Adipocyte (in vitro differentiated cells): ENCODE results near the gene SGTB.
A peak's percentile ranks its signal among the peaks of the same experiment; 100 is the strongest.

Experiments used
- DNase-seq: peaks from one replicate; pipeline ENCODE4 v3.0.0-alpha.2; 2015; ENCODE audit warnings: low read depth
- H3K27me3 ChIP-seq: replicated peaks from 2 replicates; pipeline ENCODE4 v1.7.0; 2013; ENCODE audit warnings: mild to moderate bottlenecking, low read length, moderate library complexity; ENCODE audit not compliant: control insufficient read depth, insufficient read depth
- H3K36me3 ChIP-seq: 2 replicates; pipeline ENCODE4 v1.7.0; 2013; ENCODE audit warnings: low read length, mild to moderate bottlenecking, moderate library complexity; ENCODE audit not compliant: control insufficient read depth, insufficient read depth, severe bottlenecking
- H3K4me1 ChIP-seq: 2 replicates; pipeline ENCODE4 v1.7.0; 2013; ENCODE audit warnings: mild to moderate bottlenecking, low read length, moderate library complexity; ENCODE audit not compliant: control insufficient read depth, insufficient read depth
- H3K4me3 ChIP-seq: 2 replicates; pipeline ENCODE4 v1.7.0; 2013; ENCODE audit warnings: mild to moderate bottlenecking, low read length, moderate library complexity
- H3K9ac ChIP-seq: 2 replicates; pipeline ENCODE4 v1.7.0; 2013; ENCODE audit warnings: mild to moderate bottlenecking, low read length, moderate library complexity
- H3K9me3 ChIP-seq: 2 replicates; pipeline ENCODE4 v1.7.0; 2013; ENCODE audit warnings: mild to moderate bottlenecking, low read length, moderate library complexity; ENCODE audit not compliant: control insufficient read depth

Gene SGTB

DNA sequence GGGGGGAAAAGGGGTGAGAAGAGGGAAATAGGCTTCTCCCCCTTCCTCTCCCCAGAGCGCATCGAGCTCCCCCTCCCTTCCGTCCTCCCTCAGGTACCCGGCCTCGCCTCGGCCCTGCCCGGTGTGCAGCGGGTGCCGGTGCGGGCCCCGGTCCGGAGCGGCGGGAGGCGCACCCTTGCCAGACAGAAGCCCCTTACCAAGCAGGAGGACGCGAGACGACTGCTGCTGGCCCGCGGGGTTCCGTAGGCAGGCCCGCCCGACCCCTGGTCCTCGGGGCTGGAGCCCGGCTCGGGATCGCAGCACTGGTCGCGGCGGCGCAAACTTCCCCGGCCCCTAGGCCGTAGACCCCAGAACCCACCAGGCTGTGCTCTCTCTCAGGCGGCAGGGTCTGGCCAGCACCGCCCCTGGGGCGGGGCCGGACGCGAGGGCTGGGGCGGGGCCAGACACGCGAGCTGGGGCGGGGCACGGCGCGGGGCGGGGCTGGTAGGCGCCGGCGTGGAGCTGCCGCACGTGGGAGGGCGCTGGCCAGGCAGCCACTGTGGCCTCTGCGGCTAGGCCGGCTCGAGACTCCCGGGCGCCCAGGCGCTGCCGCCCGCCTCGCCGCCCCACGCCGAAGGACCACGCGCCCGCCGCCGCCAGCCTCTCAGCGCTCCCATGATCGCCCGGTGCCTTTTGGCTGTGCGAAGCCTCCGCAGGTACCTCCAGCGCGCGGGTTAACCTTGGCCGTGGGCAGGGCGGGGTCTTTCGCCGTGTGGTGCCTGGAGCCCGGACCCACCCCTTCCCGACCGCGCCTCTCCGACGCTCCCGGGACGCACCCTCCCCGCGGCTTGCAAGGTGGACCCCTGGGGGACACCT lies at the start of gene SGTB, which contains the start of gene NLN:
SGTB (minus strand) TSS at position 390 of the 855 bp plus-strand sequence. CDS start 1,302 bp downstream, outside the sequence.
NLN (plus strand) TSS at position 486 of the 855 bp plus-strand sequence; CDS start at position 655, 169 bp downstream.
- peak within 1 kb of the TSS; percentile 94 for H3K9ac ChIP-seq

DNA sequence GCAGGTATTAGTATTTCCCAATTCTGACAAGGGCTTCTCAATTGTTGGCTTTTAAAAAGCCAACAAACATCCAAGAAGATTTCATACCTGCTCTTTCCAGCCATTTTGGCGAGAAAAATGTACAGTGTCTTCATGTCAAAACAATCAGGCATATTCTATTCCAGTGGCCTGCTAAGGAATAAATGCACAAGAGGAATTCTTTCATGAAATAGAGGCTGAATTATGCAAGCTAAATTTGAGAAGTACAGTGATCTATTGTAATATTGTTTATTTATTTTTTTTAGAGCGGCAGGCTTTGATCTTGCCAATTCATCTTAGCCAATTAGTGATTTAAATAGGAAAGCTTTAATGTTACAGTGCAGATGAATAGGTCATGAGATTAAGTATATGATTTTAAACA lies 49.4 kb upstream of the SGTB start:
- no peak overlapping the region for H3K9ac ChIP-seq
- peaks cover 4% of the 10 kb centered on the region for H3K36me3 ChIP-seq
- DNase-seq = no peak

More for the DNA sequence above, at the start of gene SGTB, which contains the start of gene NLN:
- peaks cover 14% of the 10 kb centered on the region for H3K4me1 ChIP-seq
- no peaks in the 10 kb centered on the region for H3K27me3 ChIP-seq
- H3K9me3 ChIP-seq = no peaks in the 10 kb centered on the region
- DNase-seq = peak; percentile 96
- H3K4me3 ChIP-seq = peak within 1 kb of the TSS; percentile 94
- peaks cover 6% of the 10 kb centered on the region for H3K36me3 ChIP-seq

GRCh38 chr5:65769539-65769938 lies 47.6 kb upstream of the SGTB start:
- H3K9me3 ChIP-seq = no peaks in the 10 kb centered on the region
- H3K9ac ChIP-seq = peak overlapping the region; percentile 26
- peak overlapping the region; percentile 11 for H3K4me3 ChIP-seq
- DNase-seq = peak; percentile 83
- H3K27me3 ChIP-seq = no peaks in the 10 kb centered on the region
- peaks cover 8% of the 10 kb centered on the region for H3K36me3 ChIP-seq
- H3K4me1 ChIP-seq = peaks cover 16% of the 10 kb centered on the region

More for the DNA sequence above, 49.4 kb upstream of the SGTB start:
- H3K27me3 ChIP-seq = no peaks in the 10 kb centered on the region
- no peak overlapping the region for H3K4me3 ChIP-seq
- peaks cover 22% of the 10 kb centered on the region for H3K4me1 ChIP-seq
- H3K9me3 ChIP-seq = no peaks in the 10 kb centered on the region

GRCh38 chr5:65768723-65769346 lies 46.9 kb upstream of the SGTB start:
- no peak overlapping the region for H3K9ac ChIP-seq
- no peaks in the 10 kb centered on the region for H3K9me3 ChIP-seq
- no peaks in the 10 kb centered on the region for H3K27me3 ChIP-seq
- peaks cover 8% of the 10 kb centered on the region for H3K36me3 ChIP-seq
- DNase-seq = no peak
- H3K4me3 ChIP-seq = no peak overlapping the region
- H3K4me1 ChIP-seq = peaks cover 11% of the 10 kb centered on the region

GRCh38 chr5:65767565-65767964 lies 45.7 kb upstream of the SGTB start:
- H3K4me1 ChIP-seq = peaks cover 10% of the 10 kb centered on the region
- no peaks in the 10 kb centered on the region for H3K9me3 ChIP-seq
- no peak for DNase-seq
- H3K27me3 ChIP-seq = no peaks in the 10 kb centered on the region
- no peak overlapping the region for H3K9ac ChIP-seq
- H3K36me3 ChIP-seq = peaks cover 8% of the 10 kb centered on the region
- H3K4me3 ChIP-seq = no peak overlapping the region

GRCh38 chr5:65766781-65767180 lies 44.9 kb upstream of the SGTB start:
- peaks cover 8% of the 10 kb centered on the region for H3K36me3 ChIP-seq
- no peak overlapping the region for H3K4me3 ChIP-seq
- no peak overlapping the region for H3K9ac ChIP-seq
- no peak for DNase-seq
- no peaks in the 10 kb centered on the region for H3K9me3 ChIP-seq
- H3K4me1 ChIP-seq = peaks cover 10% of the 10 kb centered on the region
- no peaks in the 10 kb centered on the region for H3K27me3 ChIP-seq

- H3K36me3 ChIP-seq = peaks cover 8% of the 10 kb centered on the region
- no peaks in the 10 kb centered on the region for H3K9me3 ChIP-seq
- H3K4me1 ChIP-seq = peaks cover 10% of the 10 kb centered on the region
- no peak for DNase-seq
- H3K27me3 ChIP-seq = no peaks in the 10 kb centered on the region
- H3K4me3 ChIP-seq = no peak overlapping the region
- H3K9ac ChIP-seq = no peak overlapping the region
These were observed 44.3 kb upstream of the SGTB start for GRCh38 chr5:65766175-65766574.

- Histone ChIP-seq H3K9me3 (no peaks in the 10 kb centered on the region), H3K4me1 (peaks cover 10% of the 10 kb centered on the region), H3K27me3 (no peaks in the 10 kb centered on the region), H3K36me3 (peaks cover 8% of the 10 kb centered on the region), H3K9ac (no peak overlapping the region), H3K4me3 (no peak overlapping the region)
- DNase-seq = no peak
These were observed 43.7 kb upstream of the SGTB start for GRCh38 chr5:65765582-65765981.

- Histone ChIP-seq H3K27me3 (no peaks in the 10 kb centered on the region), H3K36me3 (peaks cover 28% of the 10 kb centered on the region), H3K4me1 (no peaks in the 10 kb centered on the region), H3K9me3 (no peaks in the 10 kb centered on the region), H3K4me3 (no peak overlapping the region), H3K9ac (no peak overlapping the region)
- no peak for DNase-seq
These were observed 40.3 kb upstream of the SGTB start for GRCh38 chr5:65762234-65762633.

GRCh38 chr5:65760504-65761275 lies 38.8 kb upstream of the SGTB start:
- Histone ChIP-seq H3K9me3 (no peaks in the 10 kb centered on the region), H3K4me3 (no peak overlapping the region), H3K4me1 (no peaks in the 10 kb centered on the region), H3K27me3 (no peaks in the 10 kb centered on the region), H3K36me3 (peaks cover 20% of the 10 kb centered on the region), H3K9ac (no peak overlapping the region)
- no peak for DNase-seq
